Bone marrow (tissue), 2 donors: Measurements from ENCODE around the gene FBXO34.

Source experiments
- DNase-seq, 2 donors: peaks; one replicate each; lab custom pipeline; 2025; lab: John Stamatoyannopoulos, UW

Gene FBXO34

GRCh38 chr14:55271572-55272298 lies 514 bp downstream of the FBXO34 start:
- peak; percentile 56 to 63 for DNase-seq

- DNase-seq: no peak
Observed at GRCh38 chr14:55272387-55272786, 1.2 kb downstream of the FBXO34 start.

GRCh38 chr14:55272922-55273321 lies 1.7 kb downstream of the FBXO34 start:
- DNase-seq: no peak

- DNase-seq: no peak
Observed at GRCh38 chr14:55274146-55274545, 2.9 kb downstream of the FBXO34 start.

- DNase-seq: no peak
Observed at GRCh38 chr14:55274751-55275150, 3.5 kb downstream of the FBXO34 start.

- no peak for DNase-seq
Observed at GRCh38 chr14:55276736-55277135, 5.5 kb downstream of the FBXO34 start.

- no peak for DNase-seq
Observed at GRCh38 chr14:55277972-55278740, 6.9 kb downstream of the FBXO34 start.

- no peak for DNase-seq
Observed at GRCh38 chr14:55279384-55279783, 8.2 kb downstream of the FBXO34 start.

GRCh38 chr14:55281316-55281839 lies 10.2 kb downstream of the FBXO34 start:
- no peak for DNase-seq

GRCh38 chr14:55285048-55285652 lies 13.9 kb downstream of the FBXO34 start:
- no peak for DNase-seq

GRCh38 chr14:55288439-55288838 lies 17.2 kb downstream of the FBXO34 start:
- DNase-seq: no peak

GRCh38 chr14:55291480-55292081 lies 20.4 kb downstream of the FBXO34 start:
- DNase-seq: no peak

- no peak for DNase-seq
Observed at GRCh38 chr14:55294603-55295002, 23.4 kb downstream of the FBXO34 start.

- DNase-seq: no peak
Observed at GRCh38 chr14:55297611-55298499, 26.6 kb downstream of the FBXO34 start.

- DNase-seq: no peak
Observed at GRCh38 chr14:55298500-55298822, 27.2 kb downstream of the FBXO34 start.

- DNase-seq: no peak
Observed at GRCh38 chr14:55301437-55302121, 30.4 kb downstream of the FBXO34 start.

GRCh38 chr14:55302367-55303124 lies 31.3 kb downstream of the FBXO34 start:
- DNase-seq: no peak

GRCh38 chr14:55303125-55303499 lies 31.9 kb downstream of the FBXO34 start:
- no peak for DNase-seq

GRCh38 chr14:55303691-55304145 lies 32.5 kb downstream of the FBXO34 start:
- no peak for DNase-seq

- DNase-seq: no peak
Observed at GRCh38 chr14:55306938-55307589, 35.8 kb downstream of the FBXO34 start.
